Liver (tissue), 9 donors: ENCODE measurements around the gene SBK2. TPM values are rescaled to one million over a fixed set of nuclear protein-coding genes. Genes with fewer than 3 reads are reported as not detected.

Experiments
- DNase-seq: peaks from one replicate; pipeline ENCODE4 v3.0.0-alpha.2; 2017; ENCODE audit warnings: low spot score
- H3K27ac ChIP-seq, 2 donors: one replicate each; pipeline ENCODE4 v1.7.0; 2013; ENCODE audit warnings: inconsistent platforms in 2 of 2, low read length in 2 of 2, control low read depth in 1 of 2, low read depth in 1 of 2, mild to moderate bottlenecking in 1 of 2
- H3K27me3 ChIP-seq, 4 donors: one replicate each; pipeline versions ENCODE4 v1.6.1 to v1.7.0; 2013; ENCODE audit warnings: low read length in 3 of 4, inconsistent platforms in 1 of 4, mild to moderate bottlenecking in 1 of 4, moderate library complexity in 1 of 4; ENCODE audit not compliant: control insufficient read depth in 4 of 4, insufficient read depth in 4 of 4
- H3K36me3 ChIP-seq, 4 donors: one replicate each; pipeline versions ENCODE4 v1.6.1 to v1.7.0; 2013; ENCODE audit warnings: low read length in 3 of 4, mild to moderate bottlenecking in 3 of 4, low read depth in 1 of 4, moderate library complexity in 1 of 4; ENCODE audit not compliant: control insufficient read depth in 4 of 4, insufficient read depth in 3 of 4
- H3K4me1 ChIP-seq, 4 donors: one replicate each; pipeline versions ENCODE4 v1.6.1 to v1.7.0; 2013; ENCODE audit warnings: low read length in 3 of 4, mild to moderate bottlenecking in 3 of 4, moderate library complexity in 1 of 4; ENCODE audit not compliant: control insufficient read depth in 4 of 4, insufficient read depth in 4 of 4
- H3K4me3 ChIP-seq, 3 donors: one replicate each; pipeline versions ENCODE4 v1.6.1 to v1.7.0; 2013; ENCODE audit warnings: low read length in 3 of 3, control low read depth in 1 of 3, low read depth in 1 of 3, mild to moderate bottlenecking in 1 of 3
- H3K9ac ChIP-seq, 2 donors: one replicate each; pipeline ENCODE4 v1.7.0; 2013; ENCODE audit warnings: low read length in 2 of 2, mild to moderate bottlenecking in 2 of 2, moderate library complexity in 2 of 2, control low read depth in 1 of 2, low read depth in 1 of 2
- H3K9me3 ChIP-seq, 4 donors: one replicate each; pipeline versions ENCODE4 v1.6.1 to v1.7.0; 2013; ENCODE audit warnings: low read length in 3 of 4; ENCODE audit not compliant: control insufficient read depth in 4 of 4
- FOXA1 ChIP-seq: IDR thresholded peaks from 2 replicates; pipeline ENCODE4 v1.6.1; 2016; ENCODE audit warnings: antibody characterized with exemption
- FOXA2 ChIP-seq: IDR thresholded peaks from 2 replicates; pipeline ENCODE4 v1.6.1; 2016; ENCODE audit warnings: antibody characterized with exemption
- GABPA ChIP-seq, 2 donors: IDR thresholded peaks in 1 of 2; conservative IDR thresholded peaks in 1 of 2; 2 replicates each; pipeline ENCODE4 v1.6.1; 2016; ENCODE audit warnings: antibody characterized with exemption in 2 of 2, mild to moderate bottlenecking in 1 of 2, moderate library complexity in 1 of 2
- HNF4A ChIP-seq, 2 donors: conservative IDR thresholded peaks; 2 replicates each; pipeline ENCODE4 v1.6.1; 2016; ENCODE audit warnings: antibody characterized with exemption in 2 of 2, mild to moderate bottlenecking in 2 of 2
- JUND ChIP-seq, 2 donors: IDR thresholded peaks; 2 replicates each; pipeline ENCODE4 v1.6.1; 2016; ENCODE audit warnings: antibody characterized with exemption in 2 of 2
- NR2F2 ChIP-seq: IDR thresholded peaks from 2 replicates; pipeline ENCODE4 v1.6.1; 2016; ENCODE audit warnings: antibody characterized with exemption
- WGBS: extraction: QIAGEN DNeasy Blood & Tissue Kit; methylation state at CpG from one replicate; pipeline ENCODE4 v1.1.7; 2013; 5-methylcytosine and 5-hydroxymethylcytosine counted together
- polyA plus RNA-seq, 2 donors: library from polyadenylated mRNA; stranded (reverse) in 1 of 2; unstranded in 1 of 2; fragments of 200-250 nt in 1 of 2; fragments of >200 nt in 1 of 2; fragmentation: Nextera tagmentation in 1 of 2; extraction: Ambion mirVana in 1 of 2; gene quantifications; one replicate each; pipeline versions ENCODE4 v1.2.1 to v1.2.3, GENCODE V29; 2013 to 2015
- total RNA-seq, 2 donors: library from RNA; depleted of rRNA; stranded (reverse); fragments of >200 nt; gene quantifications; one replicate each; pipeline ENCODE4 v1.2.3, GENCODE V29; 2014
- TF ChIP-seq, protein P1 (sequence below): IDR thresholded peaks from 2 replicates; pipeline ENCODE4 v1.6.1; 2016; ENCODE audit warnings: antibody characterized with exemption
- TF ChIP-seq, protein P2 (sequence below): fragments of 150-350 bp; IDR thresholded peaks from 2 replicates; pipeline ENCODE4 v1.5.1; 2017; ENCODE audit warnings: improper control_type of control experiment, low read depth, low read length; ENCODE audit not compliant: missing input control
- TF ChIP-seq, protein P3 (sequence below): IDR thresholded peaks from 2 replicates; pipeline ENCODE4 v1.6.1; 2016; ENCODE audit warnings: antibody characterized with exemption
- donor health status: healthy.
- donor health status: healthy.
- donor health status: healthy.
- donor health status: healthy.
- donor health status: healthy.

Gene SBK2
- total and polyA plus RNA-seq, 4 donors, result not detected

DNA sequence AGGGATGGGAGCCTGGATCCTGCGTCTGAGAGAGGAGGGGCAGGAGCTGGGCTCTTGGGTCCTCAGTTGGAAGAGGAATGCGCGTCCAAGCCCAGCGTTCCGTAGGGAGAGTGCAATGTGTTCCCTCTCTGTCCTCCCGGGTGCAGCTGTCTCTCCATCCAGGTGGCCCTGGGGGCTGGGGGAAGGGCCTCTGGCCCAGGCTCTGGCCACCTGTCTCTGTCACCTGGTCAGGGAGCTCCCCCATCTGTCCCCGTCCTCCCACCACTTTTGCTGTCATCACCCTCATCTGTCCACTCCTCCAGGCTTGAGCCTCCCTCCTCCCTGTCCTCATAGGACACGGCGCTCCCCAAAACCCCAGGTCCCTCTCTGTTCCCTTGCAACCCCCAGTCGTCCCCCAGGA, 3.7 kb upstream of the SBK2 start:
- Histone ChIP-seq H3K4me3 (no peak overlapping the region), H3K27me3 (peaks cover 0 to 2% (median 0%) of the 10 kb centered on the region in 4 donors), H3K27ac (no peak overlapping the region), H3K4me1 (peaks cover 0 to 2% (median 0%) of the 10 kb centered on the region in 4 donors), H3K9me3 (no peaks in the 10 kb centered on the region), H3K36me3 (no peaks in the 10 kb centered on the region), H3K9ac (no peak overlapping the region)
- DNase-seq, result no peak
- no peak for TF ChIP-seq FOXA1
- TF ChIP-seq HNF4A (conservative IDR thresholded peaks at IDR 0.05), result no peak
- TF ChIP-seq, protein P1, sequence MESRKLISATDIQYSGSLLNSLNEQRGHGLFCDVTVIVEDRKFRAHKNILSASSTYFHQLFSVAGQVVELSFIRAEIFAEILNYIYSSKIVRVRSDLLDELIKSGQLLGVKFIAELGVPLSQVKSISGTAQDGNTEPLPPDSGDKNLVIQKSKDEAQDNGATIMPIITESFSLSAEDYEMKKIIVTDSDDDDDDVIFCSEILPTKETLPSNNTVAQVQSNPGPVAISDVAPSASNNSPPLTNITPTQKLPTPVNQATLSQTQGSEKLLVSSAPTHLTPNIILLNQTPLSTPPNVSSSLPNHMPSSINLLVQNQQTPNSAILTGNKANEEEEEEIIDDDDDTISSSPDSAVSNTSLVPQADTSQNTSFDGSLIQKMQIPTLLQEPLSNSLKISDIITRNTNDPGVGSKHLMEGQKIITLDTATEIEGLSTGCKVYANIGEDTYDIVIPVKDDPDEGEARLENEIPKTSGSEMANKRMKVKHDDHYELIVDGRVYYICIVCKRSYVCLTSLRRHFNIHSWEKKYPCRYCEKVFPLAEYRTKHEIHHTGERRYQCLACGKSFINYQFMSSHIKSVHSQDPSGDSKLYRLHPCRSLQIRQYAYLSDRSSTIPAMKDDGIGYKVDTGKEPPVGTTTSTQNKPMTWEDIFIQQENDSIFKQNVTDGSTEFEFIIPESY, result no peak
- TF ChIP-seq, protein P2, sequence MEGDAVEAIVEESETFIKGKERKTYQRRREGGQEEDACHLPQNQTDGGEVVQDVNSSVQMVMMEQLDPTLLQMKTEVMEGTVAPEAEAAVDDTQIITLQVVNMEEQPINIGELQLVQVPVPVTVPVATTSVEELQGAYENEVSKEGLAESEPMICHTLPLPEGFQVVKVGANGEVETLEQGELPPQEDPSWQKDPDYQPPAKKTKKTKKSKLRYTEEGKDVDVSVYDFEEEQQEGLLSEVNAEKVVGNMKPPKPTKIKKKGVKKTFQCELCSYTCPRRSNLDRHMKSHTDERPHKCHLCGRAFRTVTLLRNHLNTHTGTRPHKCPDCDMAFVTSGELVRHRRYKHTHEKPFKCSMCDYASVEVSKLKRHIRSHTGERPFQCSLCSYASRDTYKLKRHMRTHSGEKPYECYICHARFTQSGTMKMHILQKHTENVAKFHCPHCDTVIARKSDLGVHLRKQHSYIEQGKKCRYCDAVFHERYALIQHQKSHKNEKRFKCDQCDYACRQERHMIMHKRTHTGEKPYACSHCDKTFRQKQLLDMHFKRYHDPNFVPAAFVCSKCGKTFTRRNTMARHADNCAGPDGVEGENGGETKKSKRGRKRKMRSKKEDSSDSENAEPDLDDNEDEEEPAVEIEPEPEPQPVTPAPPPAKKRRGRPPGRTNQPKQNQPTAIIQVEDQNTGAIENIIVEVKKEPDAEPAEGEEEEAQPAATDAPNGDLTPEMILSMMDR, result no peak
- no peak for TF ChIP-seq JUND (IDR thresholded peaks at IDR 0.05)
- TF ChIP-seq, protein P3, sequence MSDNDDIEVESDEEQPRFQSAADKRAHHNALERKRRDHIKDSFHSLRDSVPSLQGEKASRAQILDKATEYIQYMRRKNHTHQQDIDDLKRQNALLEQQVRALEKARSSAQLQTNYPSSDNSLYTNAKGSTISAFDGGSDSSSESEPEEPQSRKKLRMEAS, result no peak
- no peak for TF ChIP-seq GABPA (IDR thresholded peaks at IDR 0.05 in 1 of 2, conservative IDR thresholded peaks at IDR 0.05 in 1 of 2)
- 45% methylated on average over 10 of the region's 10 CpGs for WGBS

DNA sequence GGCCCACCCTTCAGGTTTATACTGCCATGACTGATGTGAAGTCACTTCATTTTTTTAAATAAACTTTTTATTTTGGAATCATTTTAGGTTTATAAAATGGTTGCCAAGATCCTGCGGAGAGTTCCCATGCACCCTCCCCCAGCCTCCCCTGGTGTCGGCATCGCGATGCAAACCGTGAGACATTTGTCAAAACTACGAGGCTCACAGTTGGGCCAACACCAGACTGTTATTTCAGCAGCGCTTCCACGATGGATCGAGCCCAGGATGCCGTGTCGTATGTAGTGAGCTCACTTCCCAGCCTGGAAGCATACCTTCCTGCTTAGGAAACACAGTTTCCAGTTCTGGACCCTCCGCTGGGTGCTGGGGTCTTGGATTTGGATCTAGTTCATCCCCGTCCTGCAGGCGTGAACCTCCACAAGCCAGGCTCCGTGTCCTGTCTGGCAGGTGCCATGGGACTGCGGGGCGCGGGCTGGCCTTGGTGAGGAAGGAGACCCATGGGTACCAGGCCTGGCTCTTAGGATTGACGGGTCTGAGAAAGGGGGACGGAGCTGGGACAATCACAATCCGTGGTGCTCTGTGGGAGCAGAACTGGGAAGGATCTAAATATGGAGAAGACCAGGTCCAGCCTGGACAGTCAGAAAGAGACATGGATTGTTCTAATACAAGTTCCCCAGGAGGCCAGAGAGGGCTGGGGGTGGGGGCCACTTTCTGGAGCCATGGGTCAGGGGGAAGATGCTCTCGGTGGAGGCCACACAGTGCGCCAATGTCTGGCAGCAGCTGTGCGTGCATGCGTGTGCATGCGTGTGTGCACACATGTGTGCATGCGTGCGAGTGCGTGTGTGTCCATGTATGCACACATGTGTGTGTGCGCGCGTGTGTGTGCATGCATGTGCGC, 2.4 kb upstream of the SBK2 start:
- Histone ChIP-seq H3K27ac (no peak overlapping the region), H3K4me3 (no peak overlapping the region), H3K9me3 (no peaks in the 10 kb centered on the region), H3K4me1 (no peaks in the 10 kb centered on the region), H3K27me3 (no peaks in the 10 kb centered on the region), H3K36me3 (no peaks in the 10 kb centered on the region), H3K9ac (no peak overlapping the region)
- 86% methylated on average over 33 of the region's 33 CpGs for WGBS
- no peak for DNase-seq
- TF ChIP-seq NR2F2 (no peak), GABPA (IDR thresholded peaks at IDR 0.05 in 1 of 2, conservative IDR thresholded peaks at IDR 0.05 in 1 of 2) (no peak), FOXA2 (no peak), JUND (IDR thresholded peaks at IDR 0.05) (no peak)
- TF ChIP-seq, protein P2, result no peak
- TF ChIP-seq, protein P1, result no peak
